GM18909 (cell line): ENCODE measurements around the gene LZTS2.

Experiments
- ATAC-seq: cut with Tn5 transposase; IDR thresholded peaks from one replicate; pipeline ENCODE4 v1.9.1; 2021; ENCODE audit warnings: mild to moderate bottlenecking; ENCODE audit not compliant: unreplicated experiment, poor library complexity

LZTS2 gene

DNA sequence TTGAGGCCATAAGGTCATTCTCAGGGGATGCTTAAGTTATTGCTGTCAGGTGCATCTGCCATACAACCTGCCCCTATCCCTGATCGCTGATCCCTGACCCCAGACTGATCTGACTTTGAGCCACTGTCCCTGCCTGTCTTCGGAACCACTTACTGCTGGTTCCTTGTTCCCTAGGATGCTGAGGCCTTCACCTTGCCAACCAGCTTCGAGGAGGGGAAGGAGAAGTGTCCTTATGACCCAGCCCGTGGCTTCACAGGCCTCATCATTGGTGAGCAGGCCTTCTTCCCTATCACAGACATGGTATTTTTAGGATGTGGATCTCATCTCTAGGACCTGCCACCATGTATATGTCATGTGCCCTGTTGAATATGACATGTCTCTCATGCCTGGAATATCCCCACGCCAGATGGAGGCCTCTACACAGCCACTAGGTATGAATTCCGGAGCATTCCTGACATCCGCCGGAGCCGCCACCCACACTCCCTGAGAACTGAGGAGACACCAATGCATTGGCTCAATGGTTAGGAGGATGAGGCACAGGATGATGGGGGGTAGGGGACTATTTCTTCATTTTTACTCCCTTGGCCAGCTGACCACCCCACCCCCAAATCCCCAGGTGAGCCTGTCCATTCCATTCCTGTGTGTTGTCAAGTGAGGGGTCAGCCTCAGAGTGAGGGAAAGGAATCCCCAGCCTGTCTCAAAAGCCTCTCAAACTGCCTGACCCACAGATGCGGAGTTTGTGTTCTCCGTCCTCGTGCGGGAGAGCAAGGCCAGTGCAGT, 21.3 kb upstream of the LZTS2 start:
- ATAC-seq: no peak

DNA sequence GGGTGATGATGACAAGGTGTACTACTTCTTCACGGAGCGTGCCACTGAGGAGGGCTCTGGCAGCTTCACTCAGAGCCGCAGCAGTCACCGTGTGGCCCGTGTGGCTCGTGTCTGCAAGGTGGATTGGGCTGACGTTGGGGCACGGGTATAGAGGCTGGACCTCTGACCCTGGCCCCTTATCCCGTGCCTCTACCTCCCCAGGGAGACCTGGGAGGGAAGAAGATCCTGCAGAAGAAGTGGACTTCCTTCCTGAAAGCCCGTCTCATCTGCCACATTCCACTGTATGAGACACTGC, 20.8 kb upstream of the LZTS2 start:
- ATAC-seq: no peak

DNA sequence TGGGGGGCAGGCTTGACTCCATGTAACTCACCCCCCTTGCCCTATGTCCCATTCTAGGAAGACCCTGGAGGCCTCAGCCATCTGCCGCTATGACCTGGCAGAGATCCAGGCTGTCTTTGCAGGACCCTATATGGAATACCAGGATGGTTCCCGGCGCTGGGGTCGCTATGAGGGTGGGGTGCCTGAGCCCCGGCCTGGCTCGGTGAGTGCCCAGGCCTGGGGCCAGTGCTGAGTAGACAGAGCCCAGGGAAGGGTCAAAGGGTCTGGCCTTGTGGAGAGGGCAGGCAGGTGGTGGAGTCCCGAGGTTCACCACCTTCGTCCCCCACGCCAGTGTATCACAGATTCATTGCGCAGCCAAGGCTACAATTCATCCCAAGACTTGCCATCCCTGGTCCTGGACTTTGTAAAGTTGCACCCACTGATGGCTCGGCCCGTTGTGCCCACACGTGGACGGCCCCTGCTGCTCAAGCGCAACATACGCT, 19.8 kb upstream of the LZTS2 start:
- ATAC-seq: no peak

DNA sequence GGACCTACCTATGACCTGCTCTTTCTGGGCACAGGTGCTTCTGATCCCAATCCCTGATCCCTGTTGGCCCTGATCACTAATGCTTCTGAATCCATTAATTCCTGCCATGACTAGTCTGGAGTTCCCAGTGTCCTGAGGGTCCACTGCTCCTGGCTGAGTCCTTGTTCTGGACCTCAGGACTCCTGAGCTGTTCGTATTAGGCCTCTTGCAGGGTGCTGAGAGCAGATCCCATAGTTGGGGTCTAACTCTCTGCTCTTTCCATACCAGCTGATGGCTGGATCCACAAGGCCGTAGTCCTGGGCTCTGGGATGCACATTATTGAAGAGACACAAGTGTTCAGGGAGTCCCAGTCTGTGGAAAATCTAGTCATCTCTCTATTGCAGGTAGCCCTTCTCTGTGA, 19.3 kb upstream of the LZTS2 start:
- ATAC-seq: no peak

DNA sequence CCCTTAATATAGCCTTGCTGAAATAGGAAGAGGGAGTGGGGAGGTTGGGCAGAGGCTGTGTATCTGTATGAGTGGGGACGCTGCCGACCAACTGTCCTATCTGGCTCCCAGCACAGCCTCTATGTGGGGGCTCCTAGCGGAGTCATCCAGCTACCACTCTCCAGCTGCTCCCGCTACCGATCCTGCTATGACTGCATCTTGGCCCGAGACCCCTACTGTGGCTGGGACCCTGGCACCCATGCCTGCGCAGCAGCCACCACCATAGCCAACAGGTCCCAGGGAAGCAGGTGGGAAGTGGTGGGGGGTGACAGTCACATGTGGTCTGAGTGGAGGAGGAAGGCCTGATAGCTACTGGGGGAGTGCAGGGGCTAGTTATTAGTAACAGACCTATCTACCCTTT, 18.9 kb upstream of the LZTS2 start:
- ATAC-seq: no peak

DNA sequence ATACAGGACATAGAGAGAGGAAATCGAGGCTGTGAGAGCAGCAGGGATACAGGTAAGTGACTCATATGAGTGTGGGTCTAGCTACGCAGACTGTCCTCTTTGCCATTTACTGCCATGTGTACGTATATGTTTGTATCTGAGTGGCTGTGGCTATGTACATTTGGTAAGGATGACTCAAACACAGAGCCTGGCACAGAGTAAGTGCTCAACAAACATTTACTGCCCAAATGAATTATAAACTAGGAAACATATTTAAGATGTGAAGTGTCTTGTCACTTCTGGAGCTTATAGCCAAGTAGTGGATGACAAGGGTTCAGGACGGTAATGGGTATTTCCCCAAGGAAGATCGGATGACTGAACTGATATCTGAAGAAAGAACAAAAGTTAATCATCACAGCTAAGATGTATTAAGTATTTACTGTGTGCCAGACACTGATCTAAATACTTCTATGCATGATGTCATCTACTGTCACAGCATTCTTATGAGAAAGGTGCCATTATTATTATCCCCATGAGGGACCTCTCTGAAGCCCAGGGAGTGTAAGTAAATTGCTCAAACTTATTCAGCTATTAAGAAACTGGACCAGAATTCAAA, 18.3 kb upstream of the LZTS2 start:
- ATAC-seq: no peak

DNA sequence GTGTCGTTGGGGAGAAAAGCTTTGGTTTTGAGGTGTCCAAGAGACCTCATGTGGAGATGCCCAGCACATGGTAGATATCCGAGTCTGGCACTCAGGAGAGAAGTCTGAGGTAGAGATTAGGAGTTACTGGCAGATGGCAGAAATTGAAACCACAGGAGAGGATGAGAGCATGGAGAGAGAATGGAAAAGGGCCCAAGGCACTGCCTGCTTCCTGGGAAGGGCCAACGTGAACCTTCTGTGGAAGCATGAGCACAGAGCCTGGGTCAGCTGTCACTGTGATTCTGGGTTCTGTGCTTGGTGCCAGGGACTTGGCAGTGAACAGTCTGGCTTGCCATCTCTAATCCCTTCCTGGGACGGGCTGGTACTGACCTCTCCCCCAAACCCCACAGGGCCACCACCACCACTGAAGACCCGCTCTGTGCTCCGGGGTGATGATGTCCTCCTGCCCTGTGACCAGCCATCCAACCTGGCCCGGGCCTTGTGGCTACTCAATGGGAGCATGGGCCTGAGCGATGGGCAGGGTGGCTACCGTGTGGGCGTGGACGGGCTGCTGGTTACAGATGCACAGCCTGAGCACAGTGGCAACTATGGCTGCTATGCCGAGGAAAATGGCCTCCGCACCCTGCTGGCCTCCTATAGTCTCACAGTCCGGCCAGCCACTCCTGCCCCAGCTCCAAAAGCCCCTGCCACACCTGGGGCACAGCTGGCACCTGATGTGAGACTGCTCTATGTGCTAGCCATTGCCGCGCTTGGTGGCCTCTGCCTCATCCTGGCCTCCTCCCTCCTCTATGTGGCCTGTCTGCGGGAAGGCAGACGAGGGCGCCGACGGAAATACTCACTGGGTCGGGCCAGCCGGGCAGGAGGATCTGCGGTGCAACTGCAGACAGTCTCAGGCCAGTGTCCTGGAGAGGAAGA, 16.4 kb upstream of the LZTS2 start:
- ATAC-seq: no peak

DNA sequence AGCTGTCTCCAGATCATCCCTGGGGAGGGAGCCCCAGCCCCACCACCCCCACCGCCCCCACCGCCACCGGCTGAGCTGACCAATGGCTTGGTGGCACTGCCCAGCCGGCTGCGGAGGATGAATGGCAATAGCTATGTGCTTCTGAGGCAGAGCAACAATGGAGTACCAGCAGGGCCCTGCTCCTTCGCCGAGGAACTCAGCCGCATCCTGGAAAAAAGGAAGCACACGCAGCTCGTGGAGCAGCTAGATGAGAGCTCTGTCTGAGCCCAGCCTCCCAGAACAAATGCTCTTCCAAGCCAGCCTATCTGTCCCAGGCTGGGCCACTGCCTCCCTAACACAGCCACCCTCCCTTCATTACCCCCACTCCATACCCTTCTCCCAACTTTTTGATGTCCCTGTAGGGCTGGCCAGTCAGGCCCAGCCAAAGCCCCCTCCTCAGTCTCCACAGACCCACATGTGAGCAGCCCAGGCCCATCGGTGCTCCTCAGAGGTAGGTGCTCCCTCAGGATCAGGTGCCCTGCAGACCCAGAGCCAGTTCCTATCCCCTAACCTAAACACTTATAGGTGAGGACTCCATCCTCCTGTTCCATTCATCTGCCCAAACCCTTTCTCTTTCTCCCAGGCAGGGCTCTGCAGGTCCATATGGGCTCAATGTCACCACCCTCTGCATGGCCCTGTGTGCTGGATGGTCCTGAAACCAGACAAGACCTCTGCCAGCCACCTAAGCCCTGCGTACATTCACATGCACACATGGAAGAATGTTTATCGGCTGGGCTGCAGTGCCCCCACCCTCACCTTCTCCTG, 15.5 kb upstream of the LZTS2 start:
- no peak for ATAC-seq

DNA sequence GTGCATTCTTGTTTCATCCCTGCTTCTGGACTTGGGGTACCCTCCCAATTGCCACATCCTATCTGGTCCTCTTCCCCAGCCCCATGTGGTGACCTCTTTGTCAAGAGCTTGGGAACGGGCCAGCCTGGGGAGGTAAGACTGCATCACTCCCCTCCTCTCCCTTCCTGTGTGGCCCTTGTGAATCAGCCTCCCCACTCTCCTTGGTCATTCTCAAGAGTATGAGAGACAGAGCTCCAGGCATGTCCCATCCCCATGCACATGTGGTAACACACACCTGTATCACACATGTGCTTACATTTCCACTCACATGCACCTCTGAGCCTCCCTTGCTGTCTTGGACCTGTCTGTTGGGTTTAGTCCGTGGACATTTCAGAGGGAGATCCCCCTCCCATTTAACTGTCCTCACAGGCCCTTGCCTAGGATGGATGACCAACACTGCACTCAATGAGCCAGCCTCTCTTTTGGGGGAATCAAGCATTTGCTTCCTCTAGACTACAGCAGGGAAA, 14.9 kb upstream of the LZTS2 start:
- no peak for ATAC-seq

DNA sequence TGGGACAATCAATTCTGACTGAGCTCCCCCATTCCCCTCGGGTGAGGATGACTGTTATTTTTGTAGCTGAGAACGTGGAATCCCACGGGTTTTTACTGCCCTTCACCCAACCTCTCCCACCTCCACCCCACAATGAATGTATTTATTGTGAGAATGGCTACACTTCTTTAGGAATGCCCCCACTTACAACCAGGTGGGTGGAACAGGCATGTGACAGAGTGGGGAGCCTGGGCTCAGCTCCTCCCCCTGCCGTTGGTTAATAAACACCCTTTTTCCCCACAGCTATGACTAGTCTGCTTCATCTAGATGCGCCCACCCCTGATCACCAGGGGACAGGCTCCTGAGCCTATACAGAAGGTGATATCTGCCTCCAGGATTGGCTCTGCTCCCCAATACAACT, 14.3 kb upstream of the LZTS2 start:
- no peak for ATAC-seq

DNA sequence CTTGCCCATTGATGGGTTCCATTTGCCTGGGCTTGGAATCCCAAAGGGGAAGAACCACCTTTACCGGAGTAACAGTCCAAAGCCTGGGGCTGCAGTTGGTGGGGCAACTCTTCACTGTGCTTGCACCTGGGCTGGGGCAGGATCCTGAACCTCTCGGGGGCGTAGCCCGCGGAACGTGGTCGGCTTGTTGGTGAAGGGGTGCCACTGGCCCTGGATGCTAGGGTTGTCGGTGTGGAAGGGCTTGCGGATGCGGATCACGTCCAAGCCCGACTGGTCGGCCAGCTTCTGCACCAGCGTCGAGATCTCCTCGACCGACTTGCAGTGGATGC, 13.0 kb upstream of the LZTS2 start:
- ATAC-seq: no peak

DNA sequence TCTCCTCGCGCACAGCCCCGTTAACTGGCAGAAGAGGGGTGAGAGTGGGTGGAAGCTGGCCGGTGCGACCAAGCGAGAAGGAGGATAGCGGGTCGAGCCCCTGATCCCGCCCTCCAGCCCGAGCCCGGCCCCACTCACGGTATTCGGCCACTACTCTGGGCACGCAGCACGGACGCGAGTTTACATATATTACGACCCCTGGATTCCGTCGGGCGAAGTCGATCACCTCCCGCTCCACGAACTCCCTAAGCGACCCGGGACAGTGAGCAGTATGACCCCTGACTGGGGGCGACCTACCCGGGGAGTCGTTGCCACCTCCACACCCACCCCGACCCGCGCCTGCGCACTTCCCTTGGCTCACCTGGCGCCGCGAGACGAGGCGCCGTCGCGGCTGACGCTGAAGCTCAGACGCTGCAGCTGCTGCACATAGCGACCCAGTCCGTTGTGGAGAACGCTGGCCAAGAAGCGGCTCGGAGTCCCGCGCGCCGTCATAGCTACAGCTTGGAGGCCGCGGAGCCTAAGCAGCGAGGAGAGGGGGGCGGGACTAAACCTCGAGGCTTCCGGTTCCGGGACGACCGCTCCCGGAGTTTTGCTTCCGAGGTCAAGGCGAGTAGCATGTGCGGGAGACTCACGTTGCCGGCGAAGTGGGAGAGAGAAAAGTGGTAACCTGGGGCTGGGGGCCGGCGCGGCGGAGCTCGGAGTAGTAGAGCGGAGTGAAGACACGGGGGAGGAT, 12.5 kb upstream of the LZTS2 start, which contains the start of the genes MRPL43 and TWNK:
Gene MRPL43 (minus strand): TSS at position 546 of the 733 bp plus-strand sequence. CDS start 54 bp downstream, at position 492.
Gene TWNK (plus strand): TSS at position 592 of the 733 bp plus-strand sequence. CDS start 668 bp downstream, outside the sequence.
- ATAC-seq: peak; percentile 79

DNA sequence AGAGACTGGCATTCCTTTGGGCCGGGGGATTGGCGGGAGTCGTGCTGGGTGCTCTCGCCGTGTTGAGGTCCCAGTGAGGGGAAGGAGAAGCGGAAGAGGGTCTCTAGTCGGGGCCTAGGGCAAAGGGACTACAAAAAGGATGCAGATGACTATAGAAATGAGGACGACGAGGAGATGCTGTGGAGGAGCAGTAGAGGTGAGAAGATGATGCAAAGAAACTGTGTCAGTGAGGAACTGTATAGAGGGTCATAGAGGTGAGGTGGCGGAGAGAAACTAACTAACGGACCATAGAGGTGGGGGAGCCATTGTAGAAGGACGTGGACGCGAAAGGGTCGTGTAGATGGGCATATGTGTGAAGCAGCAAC, 11.9 kb upstream of the LZTS2 start:
- ATAC-seq: peak; percentile 8

DNA sequence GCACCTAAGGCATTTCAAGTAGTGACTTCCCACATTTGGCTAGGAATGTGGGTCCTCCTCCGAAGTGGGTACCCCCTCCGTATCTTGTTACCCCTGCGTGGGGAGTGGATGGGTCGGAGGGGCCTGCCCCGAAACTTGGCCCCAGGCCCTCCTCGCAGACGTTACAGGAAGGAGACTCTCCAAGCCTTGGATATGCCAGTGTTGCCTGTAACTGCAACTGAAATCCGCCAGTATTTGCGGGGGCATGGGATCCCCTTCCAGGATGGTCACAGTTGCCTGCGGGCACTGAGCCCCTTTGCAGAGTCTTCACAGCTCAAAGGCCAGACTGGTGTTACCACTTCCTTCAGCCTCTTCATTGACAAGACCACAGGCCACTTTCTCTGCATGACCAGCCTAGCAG, 11.4 kb upstream of the LZTS2 start:
- ATAC-seq: no peak

DNA sequence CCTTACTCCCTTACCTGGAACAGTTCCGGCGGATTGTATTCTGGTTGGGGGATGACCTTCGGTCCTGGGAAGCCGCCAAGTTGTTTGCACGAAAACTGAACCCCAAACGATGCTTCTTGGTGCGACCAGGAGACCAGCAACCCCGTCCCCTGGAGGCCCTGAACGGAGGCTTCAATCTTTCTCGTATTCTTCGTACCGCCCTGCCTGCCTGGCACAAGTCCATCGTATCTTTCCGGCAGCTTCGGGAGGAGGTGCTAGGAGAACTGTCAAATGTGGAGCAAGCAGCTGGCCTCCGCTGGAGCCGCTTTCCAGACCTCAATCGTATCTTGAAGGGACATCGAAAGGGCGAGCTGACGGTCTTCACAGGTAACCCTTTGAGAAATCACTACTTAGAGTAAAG, 10.5 kb upstream of the LZTS2 start:
- no peak for ATAC-seq

DNA sequence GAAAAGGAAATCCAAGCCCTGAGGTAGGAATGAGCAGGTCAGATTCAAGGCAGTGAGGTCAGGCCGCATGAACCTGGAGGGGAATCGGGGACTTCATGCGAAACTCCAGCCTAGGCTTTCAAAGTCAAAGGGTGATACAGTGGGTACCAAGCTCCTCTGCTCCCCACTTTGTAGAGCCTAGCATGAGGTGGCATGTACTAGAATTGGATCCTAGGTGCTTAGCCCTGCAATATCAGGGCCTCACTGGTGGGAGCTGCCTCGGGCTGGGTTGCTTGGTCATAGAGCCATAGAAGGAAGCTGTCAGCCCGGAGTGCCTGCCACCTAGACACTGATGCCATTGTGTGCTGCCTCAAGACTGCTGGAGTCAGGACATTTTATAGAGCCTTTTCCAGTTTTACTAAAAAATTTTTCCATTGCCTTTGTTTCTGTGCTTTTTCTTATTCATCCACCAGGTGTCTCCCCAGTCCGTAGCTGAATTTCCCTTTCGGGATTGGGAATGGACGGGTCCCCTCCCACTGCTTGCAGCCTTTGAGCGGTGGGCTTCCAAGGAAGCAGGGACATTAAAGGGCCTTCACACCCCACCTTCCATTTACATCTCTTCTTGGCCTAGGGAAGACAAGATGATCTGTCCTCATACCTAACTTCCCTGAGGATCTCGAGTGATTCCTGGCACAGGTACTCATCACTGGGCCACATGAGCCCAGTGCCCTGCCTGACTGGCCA, 5.5 kb upstream of the LZTS2 start:
- no peak for ATAC-seq

DNA sequence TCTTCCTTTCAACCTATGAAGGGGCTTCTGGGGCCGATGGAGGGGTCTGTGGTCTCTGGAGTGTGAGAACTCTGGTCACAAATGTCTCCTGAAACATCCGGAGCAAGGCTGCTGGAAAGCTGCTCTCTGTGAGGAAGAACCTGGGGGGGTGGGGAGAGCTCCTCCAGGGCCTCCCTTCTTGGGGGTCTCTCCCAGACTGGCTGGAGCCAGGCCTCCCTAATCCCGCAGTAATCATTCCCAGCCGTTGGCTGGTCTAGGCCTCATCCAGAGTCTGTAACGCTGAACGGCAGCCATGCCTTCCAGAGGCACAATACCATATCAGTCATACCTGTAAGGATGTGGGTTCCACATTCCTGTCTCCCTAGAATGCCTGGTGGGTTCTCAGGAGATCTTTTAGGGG, 4.4 kb upstream of the LZTS2 start:
- no peak for ATAC-seq

DNA sequence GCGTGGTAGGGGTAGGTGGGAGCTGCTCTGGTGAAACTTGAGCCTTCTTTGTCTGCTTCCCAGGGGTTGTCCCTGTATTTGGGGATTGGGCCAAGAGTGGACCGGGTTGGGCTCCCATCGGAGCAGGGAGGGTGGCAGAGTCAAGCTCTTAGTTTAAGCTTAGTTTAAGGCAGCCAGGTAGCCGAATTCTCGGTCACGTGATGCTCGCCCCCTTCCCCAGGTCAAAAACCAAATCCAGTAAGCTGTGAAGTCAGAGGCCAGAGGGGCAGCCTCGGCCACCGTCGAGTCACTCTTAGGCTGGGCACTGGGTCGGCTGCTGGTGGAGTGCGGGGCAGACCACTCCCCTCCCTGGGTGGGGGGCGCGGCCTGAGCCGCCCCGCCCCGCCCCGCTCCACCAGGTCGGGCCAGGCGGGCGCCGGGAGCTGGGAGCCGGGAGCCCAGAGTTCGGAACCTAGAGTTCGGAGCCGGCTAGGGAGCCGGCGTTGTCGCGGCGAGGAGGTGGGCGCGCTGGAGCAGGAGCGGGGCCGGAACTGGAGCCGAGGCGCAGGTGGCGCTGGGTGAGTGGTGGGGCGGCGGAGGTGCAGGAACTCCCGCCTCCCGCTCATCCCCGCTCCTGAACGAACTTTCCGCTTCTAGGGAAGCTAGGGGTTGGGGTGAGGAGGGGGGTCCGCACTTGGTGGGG, 2.8 kb upstream of the LZTS2 start:
- ATAC-seq: no peak
